CD4-positive, alpha-beta T cell treated with Interleukin-6 for 4 hours (primary cell): ENCODE measurements around the gene POLN.
"Not testable (repeated sequence)": the region's sequence is repeated elsewhere in the genome, so short reads cannot be mapped to it uniquely, and the experiment has no call there.

Source experiments
- DNase-seq: peaks from one replicate; pipeline ENCODE4 v3.0.0-alpha.2; 2020; ENCODE audit warnings: mixed read lengths

POLN gene

GRCh38 chr4:2250357-2251072, 8.6 kb upstream of the POLN start:
- no peak for DNase-seq

GRCh38 chr4:2249526-2250356, 7.8 kb upstream of the POLN start:
- DNase-seq: no peak

GRCh38 chr4:2248821-2249261, 6.9 kb upstream of the POLN start:
- DNase-seq: no peak

- DNase-seq: no peak
These were observed 6.3 kb upstream of the POLN start for GRCh38 chr4:2248044-2248780.

- no peak for DNase-seq
These were observed 5.5 kb upstream of the POLN start for GRCh38 chr4:2247128-2248043.

- no peak for DNase-seq
These were observed 4.6 kb upstream of the POLN start for GRCh38 chr4:2246384-2247127.

- no peak for DNase-seq
These were observed 3.9 kb upstream of the POLN start for GRCh38 chr4:2245787-2246275.

- no peak for DNase-seq
These were observed 3.3 kb upstream of the POLN start for GRCh38 chr4:2245057-2245786.

GRCh38 chr4:2243681-2244380, 1.9 kb upstream of the POLN start:
- peak; percentile 25 for DNase-seq

GRCh38 chr4:2241003-2241402, 918 bp downstream of the POLN start:
- DNase-seq: no peak

- DNase-seq: no peak
These were observed 4.8 kb downstream of the POLN start for GRCh38 chr4:2236944-2237666.

- no peak for DNase-seq
These were observed 10.8 kb downstream of the POLN start for GRCh38 chr4:2231082-2231481.

GRCh38 chr4:2226261-2226660, 15.7 kb downstream of the POLN start:
- no peak for DNase-seq

GRCh38 chr4:2222838-2223237, 19.1 kb downstream of the POLN start:
- DNase-seq: no peak

GRCh38 chr4:2221378-2221777, 20.5 kb downstream of the POLN start:
- not testable (repeated sequence) for DNase-seq

GRCh38 chr4:2220016-2220630, 21.8 kb downstream of the POLN start:
- DNase-seq: peak; percentile 85

- DNase-seq: no peak
These were observed 22.6 kb downstream of the POLN start for GRCh38 chr4:2219233-2219760.

- no peak for DNase-seq
These were observed 23.5 kb downstream of the POLN start for GRCh38 chr4:2218436-2218835.

- DNase-seq: no peak
These were observed 24.2 kb downstream of the POLN start for GRCh38 chr4:2217726-2218125.
